Lung (tissue), 16 donors: ENCODE results near the gene FLT3. TPM values are rescaled to one million over a fixed set of nuclear protein-coding genes. Genes with fewer than 3 reads are reported as not detected.
"Not testable (repeated sequence)": the region's sequence is repeated elsewhere in the genome, so short reads cannot be mapped to it uniquely, and the experiment has no call there.

Experiments
- ATAC-seq: fragments of 200-7000 bp; cut with Tn5 transposase; one replicate; pipeline ENCODE4 v1.9.1; 2020; ENCODE audit warnings: moderate number of reproducible peaks; ENCODE audit not compliant: insufficient read depth, low FRiP score
- DNase-seq, 3 donors: peaks; one replicate each; pipeline ENCODE4 v3.0.0-alpha.2; 2013 to 2017
- H3K27ac ChIP-seq, 2 donors: one replicate each; pipeline ENCODE4 v1.5.1; 2013; ENCODE audit warnings: mild to moderate bottlenecking in 2 of 2, moderate library complexity in 2 of 2, control low read depth in 1 of 2, inconsistent platforms in 1 of 2, low read depth in 1 of 2, low read length in 1 of 2
- H3K27me3 ChIP-seq, 3 donors: one replicate each; pipeline ENCODE4 v1.5.1; 2013; ENCODE audit warnings: low read length in 2 of 3; ENCODE audit not compliant: control insufficient read depth in 3 of 3, insufficient read depth in 3 of 3
- H3K36me3 ChIP-seq, 4 donors: one replicate each; pipeline ENCODE4 v1.5.1; 2013; ENCODE audit warnings: low read length in 4 of 4, mild to moderate bottlenecking in 1 of 4, moderate library complexity in 1 of 4; ENCODE audit not compliant: control insufficient read depth in 4 of 4, insufficient read depth in 4 of 4
- H3K4me1 ChIP-seq, 5 donors: one replicate each; pipeline ENCODE4 v1.5.1; 2013; ENCODE audit warnings: low read length in 5 of 5, mild to moderate bottlenecking in 2 of 5, moderate library complexity in 1 of 5; ENCODE audit not compliant: control insufficient read depth in 5 of 5, insufficient read depth in 5 of 5
- H3K4me3 ChIP-seq: one replicate; pipeline ENCODE4 v1.5.1; 2013; ENCODE audit warnings: mild to moderate bottlenecking, control low read depth, moderate library complexity
- H3K9ac ChIP-seq, 2 donors: one replicate each; pipeline ENCODE4 v1.5.1; 2013; ENCODE audit warnings: low read length in 2 of 2, control low read depth in 1 of 2; ENCODE audit not compliant: insufficient read depth in 1 of 2
- H3K9me3 ChIP-seq, 4 donors: one replicate each; pipeline ENCODE4 v1.5.1; 2013; ENCODE audit warnings: low read length in 3 of 4, mild to moderate bottlenecking in 1 of 4, moderate library complexity in 1 of 4; ENCODE audit not compliant: control insufficient read depth in 4 of 4, insufficient read depth in 3 of 4
- CTCF ChIP-seq: IDR thresholded peaks from 2 replicates; pipeline ENCODE4 v1.5.1; 2012; ENCODE audit warnings: mild to moderate bottlenecking; ENCODE audit errors: control extremely low read depth, extremely low read depth
- WGBS, 2 donors: extraction: QIAGEN DNeasy Blood & Tissue Kit; methylation state at CpG; one replicate each; pipeline ENCODE4 v1.1.7; 2013; 5-methylcytosine and 5-hydroxymethylcytosine counted together
- long read RNA-seq, 5 donors: transcript quantifications; one replicate each; lab custom pipeline, GENCODE V29; 2026
- polyA plus RNA-seq, 2 donors: library from polyadenylated mRNA; stranded (reverse); fragments of 200-250 nt; gene quantifications; one replicate each; pipeline ENCODE4 v1.2.1, GENCODE V29; 2013
- total RNA-seq, 2 donors: library from RNA; depleted of rRNA in 1 of 2; stranded (reverse); fragments of >200 nt in 1 of 2; gene quantifications; one replicate each; pipeline ENCODE4 v1.2.1, GENCODE V29; 2014 to 2021
- donor health status: control.
- donor health status: control.
- donor health status: Bipolar disorder and iron deficiency.
- donor health status: healthy.
- donor health status: DM: yes; HTN: yes; CAD: no.

Gene FLT3
- total RNA-seq (under 1 TPM; 0.71 to 0.74 TPM), polyA plus RNA-seq (1 to 10 TPM in 1 of 2 donors, under 1 TPM in 1; 0.43 to 1.9 TPM)
- long read RNA-seq, donor 1, result 0 reads
- long read RNA-seq, donor 2, result 0 reads
- long read RNA-seq, donor 3, partial matches to known transcripts, result 0 of 1 reads
- long read RNA-seq, donor 3, other reads (novel, unspliced or antisense), result 0 of 1 reads
- long read RNA-seq, donor 4, result 0 reads
- long read RNA-seq, donor 5, result 0 reads

GRCh38 chr13:28100150-28101121, at the start of gene FLT3:
TSS of gene FLT3 (minus strand) at chr13:28100576. CDS start at chr13:28100510, 66 bp downstream.
- WGBS, 2 donors, result 1 to 2% methylated on average over 69 to 106 of the region's 106 CpGs
- H3K9ac ChIP-seq, result no peak within 1 kb of the TSS
- H3K4me1 ChIP-seq, result peaks cover 0 to 11% (median 0%) of the 10 kb centered on the region in 5 donors
- H3K4me3 ChIP-seq, result peak within 1 kb of the TSS; percentile 3
- no peaks in the 10 kb centered on the region for H3K36me3 ChIP-seq
- H3K9me3 ChIP-seq, result peaks cover 0 to 5% (median 1%) of the 10 kb centered on the region in 4 donors
- no peak within 1 kb of the TSS for H3K27ac ChIP-seq
- ATAC-seq, result peak; percentile 38
- DNase-seq, result peak; percentile 30 to 48 (median 40)
- H3K27me3 ChIP-seq, result peaks cover 0 to 55% (median 50%) of the 10 kb centered on the region in 3 donors
- TF ChIP-seq CTCF, result no peak

- Histone ChIP-seq H3K4me3 (no peak overlapping the region), H3K27ac (no peak overlapping the region), H3K9me3 (no peaks in the 10 kb centered on the region), H3K9ac (no peak overlapping the region), H3K4me1 (peaks cover 0 to 10% (median 0%) of the 10 kb centered on the region in 5 donors), H3K36me3 (peaks cover 0 to 2% (median 0%) of the 10 kb centered on the region in 4 donors), H3K27me3 (no peaks in the 10 kb centered on the region)
- WGBS, 2 donors, result 43 to 46% methylated on average over 1 of the region's 1 CpG
- TF ChIP-seq CTCF, result no peak
- ATAC-seq (no peak), DNase-seq (no peak)
Observed at GRCh38 chr13:28147495-28147894, 47.1 kb upstream of the FLT3 start.

GRCh38 chr13:28145049-28145448, 44.7 kb upstream of the FLT3 start:
- no peak for TF ChIP-seq CTCF
- H3K4me1 ChIP-seq, result peaks cover 0 to 10% (median 8%) of the 10 kb centered on the region in 5 donors
- peaks cover 0 to 2% (median 0%) of the 10 kb centered on the region in 4 donors for H3K36me3 ChIP-seq
- no peak overlapping the region for H3K4me3 ChIP-seq
- no peaks in the 10 kb centered on the region for H3K9me3 ChIP-seq
- DNase-seq (no peak), ATAC-seq (no peak)
- H3K27ac ChIP-seq, result no peak overlapping the region
- 96% methylated on average over 6 of the region's 6 CpGs for WGBS, 2 donors
- no peaks in the 10 kb centered on the region for H3K27me3 ChIP-seq
- no peak overlapping the region for H3K9ac ChIP-seq

GRCh38 chr13:28141542-28141941, 41.2 kb upstream of the FLT3 start:
- not testable (repeated sequence) for H3K36me3 ChIP-seq, DNase-seq, H3K27ac ChIP-seq, H3K9ac ChIP-seq, H3K9me3 ChIP-seq, ATAC-seq, H3K4me3 ChIP-seq, H3K27me3 ChIP-seq
- 71 to 77% methylated on average over 10 of the region's 10 CpGs for WGBS, 2 donors
- peaks cover 0 to 19% (median 7%) of the 10 kb centered on the region in 5 donors for H3K4me1 ChIP-seq
